Lung (tissue), 12 donors: ENCODE measurements around the gene PTPRD. TPM values are rescaled to one million over a fixed set of nuclear protein-coding genes. Genes with fewer than 3 reads are reported as not detected.

Experiments used
- ATAC-seq: fragments of 200-7000 bp; cut with Tn5 transposase; one replicate; pipeline ENCODE4 v1.9.1; 2020; ENCODE audit warnings: moderate number of reproducible peaks; ENCODE audit not compliant: insufficient read depth, low FRiP score
- DNase-seq, 3 donors: peaks; one replicate each; pipeline ENCODE4 v3.0.0-alpha.2; 2013 to 2017
- H3K27ac ChIP-seq, 2 donors: one replicate each; pipeline ENCODE4 v1.5.1; 2013; ENCODE audit warnings: mild to moderate bottlenecking in 2 of 2, moderate library complexity in 2 of 2, control low read depth in 1 of 2, inconsistent platforms in 1 of 2, low read depth in 1 of 2, low read length in 1 of 2
- H3K27me3 ChIP-seq, 3 donors: one replicate each; pipeline ENCODE4 v1.5.1; 2013; ENCODE audit warnings: low read length in 2 of 3; ENCODE audit not compliant: control insufficient read depth in 3 of 3, insufficient read depth in 3 of 3
- H3K36me3 ChIP-seq, 4 donors: one replicate each; pipeline ENCODE4 v1.5.1; 2013; ENCODE audit warnings: low read length in 4 of 4, mild to moderate bottlenecking in 1 of 4, moderate library complexity in 1 of 4; ENCODE audit not compliant: control insufficient read depth in 4 of 4, insufficient read depth in 4 of 4
- H3K4me1 ChIP-seq, 5 donors: one replicate each; pipeline ENCODE4 v1.5.1; 2013; ENCODE audit warnings: low read length in 5 of 5, mild to moderate bottlenecking in 2 of 5, moderate library complexity in 1 of 5; ENCODE audit not compliant: control insufficient read depth in 5 of 5, insufficient read depth in 5 of 5
- H3K4me3 ChIP-seq: one replicate; pipeline ENCODE4 v1.5.1; 2013; ENCODE audit warnings: mild to moderate bottlenecking, control low read depth, moderate library complexity
- H3K9ac ChIP-seq, 2 donors: one replicate each; pipeline ENCODE4 v1.5.1; 2013; ENCODE audit warnings: low read length in 2 of 2, control low read depth in 1 of 2; ENCODE audit not compliant: insufficient read depth in 1 of 2
- H3K9me3 ChIP-seq, 4 donors: one replicate each; pipeline ENCODE4 v1.5.1; 2013; ENCODE audit warnings: low read length in 3 of 4, mild to moderate bottlenecking in 1 of 4, moderate library complexity in 1 of 4; ENCODE audit not compliant: control insufficient read depth in 4 of 4, insufficient read depth in 3 of 4
- WGBS, 2 donors: extraction: QIAGEN DNeasy Blood & Tissue Kit; methylation state at CpG; one replicate each; pipeline ENCODE4 v1.1.7; 2013; 5-methylcytosine and 5-hydroxymethylcytosine counted together
- polyA plus RNA-seq, 2 donors: library from polyadenylated mRNA; stranded (reverse); fragments of 200-250 nt; gene quantifications; one replicate each; pipeline ENCODE4 v1.2.1, GENCODE V29; 2013
- total RNA-seq, 2 donors: library from RNA; depleted of rRNA in 1 of 2; stranded (reverse); fragments of >200 nt in 1 of 2; gene quantifications; one replicate each; pipeline ENCODE4 v1.2.1, GENCODE V29; 2014 to 2021
- TF ChIP-seq, protein P1 (sequence below): IDR thresholded peaks from 2 replicates; pipeline ENCODE4 v1.5.1; 2012; ENCODE audit warnings: mild to moderate bottlenecking; ENCODE audit errors: control extremely low read depth, extremely low read depth
- donor health status: control.
- donor health status: control.
- donor health status: Bipolar disorder and iron deficiency.
- donor health status: healthy.
- donor health status: DM: yes; HTN: yes; CAD: no.

PTPRD gene
- total and polyA plus RNA-seq, 4 donors, result 1.9 to 145 (median 13.7) TPM

DNA sequence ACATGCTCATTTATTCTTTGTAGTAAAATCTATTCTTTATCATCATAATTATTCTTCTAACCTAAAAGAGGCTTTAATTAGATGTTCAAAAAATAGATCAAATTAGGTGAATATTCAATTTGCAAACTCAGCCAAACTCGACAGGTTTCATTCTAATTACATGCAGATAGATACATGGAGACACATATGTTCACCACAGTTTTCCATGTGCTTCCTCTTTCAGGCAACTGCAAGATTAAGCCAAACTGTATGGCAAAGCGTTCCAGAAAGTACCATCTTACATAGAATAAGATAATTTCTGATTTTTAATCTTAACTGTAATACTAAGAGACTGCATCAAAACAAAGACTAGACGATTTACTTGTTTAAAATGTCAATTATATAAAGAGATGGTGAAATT lies 1944.6 kb downstream of the PTPRD start:
- H3K9me3 ChIP-seq, result no peaks in the 10 kb centered on the region
- no peak overlapping the region for H3K4me3 ChIP-seq
- TF ChIP-seq, protein P1, sequence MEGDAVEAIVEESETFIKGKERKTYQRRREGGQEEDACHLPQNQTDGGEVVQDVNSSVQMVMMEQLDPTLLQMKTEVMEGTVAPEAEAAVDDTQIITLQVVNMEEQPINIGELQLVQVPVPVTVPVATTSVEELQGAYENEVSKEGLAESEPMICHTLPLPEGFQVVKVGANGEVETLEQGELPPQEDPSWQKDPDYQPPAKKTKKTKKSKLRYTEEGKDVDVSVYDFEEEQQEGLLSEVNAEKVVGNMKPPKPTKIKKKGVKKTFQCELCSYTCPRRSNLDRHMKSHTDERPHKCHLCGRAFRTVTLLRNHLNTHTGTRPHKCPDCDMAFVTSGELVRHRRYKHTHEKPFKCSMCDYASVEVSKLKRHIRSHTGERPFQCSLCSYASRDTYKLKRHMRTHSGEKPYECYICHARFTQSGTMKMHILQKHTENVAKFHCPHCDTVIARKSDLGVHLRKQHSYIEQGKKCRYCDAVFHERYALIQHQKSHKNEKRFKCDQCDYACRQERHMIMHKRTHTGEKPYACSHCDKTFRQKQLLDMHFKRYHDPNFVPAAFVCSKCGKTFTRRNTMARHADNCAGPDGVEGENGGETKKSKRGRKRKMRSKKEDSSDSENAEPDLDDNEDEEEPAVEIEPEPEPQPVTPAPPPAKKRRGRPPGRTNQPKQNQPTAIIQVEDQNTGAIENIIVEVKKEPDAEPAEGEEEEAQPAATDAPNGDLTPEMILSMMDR, result no peak
- no peaks in the 10 kb centered on the region for H3K36me3 ChIP-seq
- ATAC-seq (no peak), DNase-seq (no peak)
- peaks cover 0 to 19% (median 3%) of the 10 kb centered on the region in 5 donors for H3K4me1 ChIP-seq
- peaks cover 0 to 20% (median 3%) of the 10 kb centered on the region in 3 donors for H3K27me3 ChIP-seq
- WGBS, 2 donors, result 89% methylated on average over 3 of the region's 3 CpGs
- H3K27ac ChIP-seq, result no peak overlapping the region
- H3K9ac ChIP-seq, result no peak overlapping the region

DNA sequence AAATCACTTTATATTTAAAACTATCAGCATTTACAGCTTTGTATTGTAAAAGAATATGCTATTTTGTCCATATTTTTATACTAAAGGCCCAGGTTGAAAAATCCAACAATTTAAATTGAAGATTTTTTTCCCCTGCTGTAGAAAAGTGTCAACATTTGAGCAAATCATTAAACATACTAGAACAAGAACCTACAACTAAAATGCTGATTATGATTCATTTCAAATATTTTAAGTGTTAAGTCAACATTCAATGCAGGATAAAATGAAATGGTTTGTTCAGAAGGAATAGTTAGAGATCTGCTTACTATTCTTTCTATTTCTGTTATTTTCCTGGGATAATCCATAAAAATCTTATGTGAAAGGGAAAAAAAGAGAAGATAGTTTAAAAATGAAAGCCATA lies 1946.7 kb downstream of the PTPRD start:
- H3K36me3 ChIP-seq, result no peaks in the 10 kb centered on the region
- TF ChIP-seq, protein P1, result no peak
- no peak for DNase-seq
- H3K4me3 ChIP-seq, result no peak overlapping the region
- H3K9me3 ChIP-seq, result no peaks in the 10 kb centered on the region
- peaks cover 0 to 25% (median 3%) of the 10 kb centered on the region in 3 donors for H3K27me3 ChIP-seq
- H3K27ac ChIP-seq, result no peak overlapping the region
- no peak overlapping the region for H3K9ac ChIP-seq
- peaks cover 0 to 22% (median 3%) of the 10 kb centered on the region in 5 donors for H3K4me1 ChIP-seq
- no peak for ATAC-seq

DNA sequence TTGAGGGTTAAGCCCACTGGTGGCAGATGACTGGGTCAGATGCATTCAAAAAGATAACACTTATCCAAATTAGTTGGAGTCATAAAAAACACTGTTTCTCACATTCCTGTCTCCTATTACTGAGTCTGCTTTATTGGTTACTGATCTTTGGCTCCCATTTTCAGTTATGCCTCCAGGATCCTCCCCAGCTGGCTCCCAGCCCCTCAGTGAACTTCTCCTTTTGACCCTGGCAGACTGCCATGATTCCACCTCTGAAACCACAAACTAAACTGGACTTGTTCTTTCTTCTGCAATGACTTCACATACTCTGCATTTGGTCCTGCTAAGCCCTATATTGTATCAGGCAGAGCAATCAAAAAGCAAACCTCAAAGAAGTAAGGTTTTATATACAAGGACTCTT lies 1952.4 kb downstream of the PTPRD start:
- no peak overlapping the region for H3K9ac ChIP-seq
- DNase-seq, result peak in 2 of 3 donors; percentile 49 to 61
- ATAC-seq, result no peak
- H3K9me3 ChIP-seq, result no peaks in the 10 kb centered on the region
- peaks cover 0 to 15% (median 0%) of the 10 kb centered on the region in 3 donors for H3K27me3 ChIP-seq
- no peak overlapping the region for H3K4me3 ChIP-seq
- TF ChIP-seq, protein P1, result no peak
- H3K36me3 ChIP-seq, result no peaks in the 10 kb centered on the region
- H3K4me1 ChIP-seq, result peaks cover 0 to 22% (median 9%) of the 10 kb centered on the region in 5 donors
- H3K27ac ChIP-seq, result no peak overlapping the region

DNA sequence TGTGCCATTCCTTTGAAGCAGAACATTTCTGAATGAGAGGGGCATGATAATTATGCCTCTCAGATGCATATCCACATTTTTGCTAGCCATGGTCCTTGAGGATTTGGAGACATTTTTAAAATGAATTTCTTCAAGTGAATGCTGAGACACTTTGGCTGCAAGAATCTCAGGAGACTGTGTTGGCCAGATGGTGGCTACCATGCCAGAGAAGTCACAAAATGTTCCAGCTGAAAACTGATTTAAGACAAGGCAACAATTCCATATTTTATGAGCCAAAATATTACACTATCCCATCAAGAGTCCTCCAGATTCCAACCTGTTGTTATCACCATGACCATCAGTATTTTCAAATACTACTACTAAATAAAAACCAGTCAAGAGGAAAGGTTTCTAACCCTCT lies 1953.7 kb downstream of the PTPRD start:
- Histone ChIP-seq H3K9me3 (no peaks in the 10 kb centered on the region), H3K27me3 (peaks cover 0 to 17% (median 0%) of the 10 kb centered on the region in 3 donors), H3K4me3 (no peak overlapping the region), H3K4me1 (peaks cover 0 to 17% (median 7%) of the 10 kb centered on the region in 5 donors), H3K36me3 (no peaks in the 10 kb centered on the region), H3K9ac (no peak overlapping the region), H3K27ac (no peak overlapping the region)
- DNase-seq (no peak), ATAC-seq (no peak)
- TF ChIP-seq, protein P1, result no peak
